ENCODE results near the gene GOLGA2.

DNA sequence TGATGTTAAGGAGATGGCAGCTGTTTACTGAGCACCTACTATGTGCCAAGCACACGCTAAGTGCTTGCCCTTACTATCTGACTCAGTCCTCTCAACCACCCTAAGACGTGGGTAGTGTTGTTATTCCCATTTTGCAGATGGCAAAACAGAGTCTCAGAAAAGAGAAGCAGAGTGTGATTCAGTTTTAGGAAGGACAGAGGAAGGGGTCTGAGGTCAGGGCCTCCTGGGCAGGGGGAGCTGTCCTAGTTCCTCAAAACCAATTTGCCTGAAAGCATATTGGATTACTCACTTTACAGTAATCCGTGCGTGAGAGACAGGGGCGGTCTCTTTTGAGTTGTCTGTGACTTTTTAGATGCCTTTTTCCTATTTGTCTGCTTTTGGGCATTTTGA is 49.4 kb downstream of the GOLGA2 start:
- no peak for TF ChIP-seq CTCF (IDR thresholded peaks at IDR 0.05 in 4 of 5, conservative IDR thresholded peaks at IDR 0.05 in 1 of 5)
- TF ChIP-seq POLR2A (IDR thresholded peaks at IDR 0.05), result no peak
